GM12892 (cell line): ENCODE results near the gene UST.
"Not testable (repeated sequence)": the region's sequence is repeated elsewhere in the genome, so short reads cannot be mapped to it uniquely, and the experiment has no call there.

Experiments
- DNase-seq: peaks from one replicate; pipeline ENCODE4 v3.0.0; 2011; ENCODE audit not compliant: insufficient read length
- FAIRE-seq: peaks from 2 replicates; lab custom pipeline; 2011; peaks lifted over from hg19 to GRCh38; lab: Jason Lieb, UNC
- POLR2A ChIP-seq: IDR thresholded peaks from 2 replicates; pipeline ENCODE4 v1.6.1; 2011; ENCODE audit warnings: low read depth, low read length, control low read depth
- POLR2AphosphoS5 ChIP-seq: IDR thresholded peaks from 2 replicates; pipeline ENCODE4 v1.6.1; 2011; ENCODE audit warnings: low read depth, low read length, control low read depth
- TAF1 ChIP-seq: IDR thresholded peaks from 2 replicates; pipeline ENCODE4 v1.6.1; 2011; ENCODE audit warnings: low read depth, mild to moderate bottlenecking, control low read depth, low read length, borderline replicate concordance

The UST gene

GRCh38 chr6:148952147-148953035, 205.6 kb downstream of the UST start:
- DNase-seq = no peak
- no peak for TF ChIP-seq TAF1
- no peak for TF ChIP-seq POLR2AphosphoS5
- TF ChIP-seq POLR2A = no peak
- FAIRE-seq = no peak

- FAIRE-seq = no peak
- no peak for DNase-seq
- TF ChIP-seq POLR2AphosphoS5 (no peak), TAF1 (no peak), POLR2A (no peak)
Measured at GRCh38 chr6:148954461-148954860, 207.6 kb downstream of the UST start.

GRCh38 chr6:148954934-148955333, 208.1 kb downstream of the UST start:
- DNase-seq (no peak), FAIRE-seq (no peak)
- no peak for TF ChIP-seq POLR2AphosphoS5
- no peak for TF ChIP-seq TAF1

GRCh38 chr6:148955441-148955840, 208.6 kb downstream of the UST start:
- FAIRE-seq (no peak), DNase-seq (no peak)
- TF ChIP-seq POLR2AphosphoS5 (no peak), POLR2A (no peak), TAF1 (no peak)

- FAIRE-seq, DNase-seq: not testable (repeated sequence)
Measured at GRCh38 chr6:148956163-148956562, 209.3 kb downstream of the UST start.

GRCh38 chr6:148957752-148958151, 210.9 kb downstream of the UST start:
- no peak for DNase-seq
- no peak for FAIRE-seq

GRCh38 chr6:148959008-148959407, 212.2 kb downstream of the UST start:
- FAIRE-seq (no peak), DNase-seq (no peak)
- TF ChIP-seq TAF1 (no peak), POLR2AphosphoS5 (no peak), POLR2A (no peak)

More at GRCh38 chr6:148957752-148958151, 210.9 kb downstream of the UST start:
- no peak for TF ChIP-seq TAF1
- no peak for TF ChIP-seq POLR2AphosphoS5
- no peak for TF ChIP-seq POLR2A

- no peak for TF ChIP-seq POLR2AphosphoS5
- no peak for TF ChIP-seq POLR2A
- no peak for TF ChIP-seq TAF1
- DNase-seq (no peak), FAIRE-seq (no peak)
Measured at GRCh38 chr6:148959501-148959900, 212.7 kb downstream of the UST start.

GRCh38 chr6:148962854-148963515, 216.2 kb downstream of the UST start:
- no peak for DNase-seq
- TF ChIP-seq POLR2AphosphoS5 (no peak), TAF1 (no peak), POLR2A (no peak)
- FAIRE-seq = no peak

- no peak for FAIRE-seq
- DNase-seq = no peak
- TF ChIP-seq POLR2AphosphoS5 = no peak
- TF ChIP-seq TAF1 = no peak
- TF ChIP-seq POLR2A = no peak
Measured at GRCh38 chr6:148963738-148964137, 216.9 kb downstream of the UST start.

GRCh38 chr6:148964467-148964866, 217.6 kb downstream of the UST start:
- TF ChIP-seq POLR2AphosphoS5 (no peak), POLR2A (no peak), TAF1 (no peak)
- DNase-seq = no peak

GRCh38 chr6:148965287-148965686, 218.5 kb downstream of the UST start:
- DNase-seq = no peak
- no peak for FAIRE-seq
- TF ChIP-seq TAF1 (no peak), POLR2AphosphoS5 (no peak), POLR2A (no peak)

More at GRCh38 chr6:148964467-148964866, 217.6 kb downstream of the UST start:
- no peak for FAIRE-seq

GRCh38 chr6:148967011-148967520, 220.2 kb downstream of the UST start:
- FAIRE-seq (no peak), DNase-seq (no peak)
- no peak for TF ChIP-seq POLR2A
- TF ChIP-seq POLR2AphosphoS5 = no peak
- TF ChIP-seq TAF1 = no peak
